Mucosa of descending colon (tissue), 3 donors: Measurements from ENCODE around the gene CACFD1. TPM values are rescaled to one million over a fixed set of nuclear protein-coding genes. Genes with fewer than 3 reads are reported as not detected.
A peak's percentile ranks its signal among the peaks of the same experiment; 100 is the strongest.

Experiments
- ATAC-seq: fragments of 200-7000 bp; cut with Tn5 transposase; one replicate; pipeline ENCODE4 v1.9.1; 2020; ENCODE audit warnings: mild to moderate bottlenecking, moderate library complexity
- DNase-seq, 3 donors: peaks; one replicate each; pipeline ENCODE4 v3.0.0-alpha.2; 2020
- H3K36me3 ChIP-seq: fragments of 200-600 bp; one replicate; pipeline ENCODE4 v1.8.0; 2021; ENCODE audit warnings: low read depth, mild to moderate bottlenecking
- H3K4me1 ChIP-seq: fragments of 200-600 bp; one replicate; pipeline ENCODE4 v1.8.0; 2021; ENCODE audit warnings: low read depth, mild to moderate bottlenecking
- H3K4me3 ChIP-seq: fragments of 200-600 bp; one replicate; pipeline ENCODE4 v1.8.0; 2021; ENCODE audit warnings: mild to moderate bottlenecking
- H3K9me3 ChIP-seq: fragments of 200-600 bp; one replicate; pipeline ENCODE4 v1.8.0; 2021; ENCODE audit warnings: mild to moderate bottlenecking
- CTCF ChIP-seq: fragments of 200-600 bp; IDR thresholded peaks from one replicate; pipeline ENCODE4 v1.8.0; 2022; ENCODE audit warnings: antibody characterized with exemption, mild to moderate bottlenecking
- intact Hi-C, 2 donors: fragments of 100-400 bp; cut with DNase I in 1 of 2; cut with micrococcal nuclease in 1 of 2; formaldehyde crosslinking; loops; one replicate each; pipeline versions ENCODE4 v1.11.0 to v1.11.1; 2022; cut with DNase I, micrococcal nuclease
- total RNA-seq, 3 donors: library from RNA; stranded (reverse); fragmentation: NEBNext Ultra II Directional in 2 of 3; extraction: Animal tissue kit (Norgen Biotek cat#: 25700) in 2 of 3; gene quantifications; one replicate each; pipeline versions ENCODE4 v1.2.1 to v1.2.4, GENCODE V29; 2021 to 2023
- donor health status: DM: no; HTN: no; CAD: no; lungs with moderate emphysema.
- donor health status: DM: no; HTN: no; CAD: no.
- donor health status: DM: no; HTN: yes; CAD: no.

Gene CACFD1
- total RNA-seq, 3 donors from 2014 or later: 42.7 to 84.2 (median 54.1) TPM

GRCh38 chr9:133458643-133459312, 1.0 kb upstream of the CACFD1 start:
- Histone ChIP-seq H3K4me3 (no peak overlapping the region), H3K4me1 (peaks cover 9% of the 10 kb centered on the region), H3K36me3 (no peaks in the 10 kb centered on the region), H3K9me3 (no peaks in the 10 kb centered on the region)
- intact Hi-C loops: no loop called here
- ATAC-seq (no peak), DNase-seq (no peak)
- TF ChIP-seq CTCF: no peak

- peak overlapping the region; percentile 31 for H3K4me3 ChIP-seq
- intact Hi-C loops: no loop called here
- ATAC-seq (peak; percentile 68), DNase-seq (peak; percentile 90 to 92 (median 91))
- H3K36me3 ChIP-seq: no peaks in the 10 kb centered on the region
- no peaks in the 10 kb centered on the region for H3K9me3 ChIP-seq
- no peak for TF ChIP-seq CTCF
- peaks cover 9% of the 10 kb centered on the region for H3K4me1 ChIP-seq
Measured at GRCh38 chr9:133460405-133461175, 812 bp downstream of the CACFD1 start.

GRCh38 chr9:133461975-133462374, 2.2 kb downstream of the CACFD1 start:
- H3K4me1 ChIP-seq: peaks cover 9% of the 10 kb centered on the region
- H3K4me3 ChIP-seq: no peak overlapping the region
- no peak for TF ChIP-seq CTCF
- H3K36me3 ChIP-seq: no peaks in the 10 kb centered on the region
- no peak for ATAC-seq
- intact Hi-C loops: no loop called here
- peak in 2 of 3 donors; percentile 25 to 46 for DNase-seq
- H3K9me3 ChIP-seq: no peaks in the 10 kb centered on the region

GRCh38 chr9:133463234-133463863, 3.6 kb downstream of the CACFD1 start:
- no peak for TF ChIP-seq CTCF
- no peak for ATAC-seq
- H3K9me3 ChIP-seq: no peaks in the 10 kb centered on the region
- peaks cover 9% of the 10 kb centered on the region for H3K4me1 ChIP-seq
- DNase-seq: peak in 2 of 3 donors; percentile 33 to 54
- H3K36me3 ChIP-seq: no peaks in the 10 kb centered on the region
- no peak overlapping the region for H3K4me3 ChIP-seq
- intact Hi-C loops: no loop called here

GRCh38 chr9:133463864-133464615, 4.3 kb downstream of the CACFD1 start:
- no peak for ATAC-seq
- Histone ChIP-seq H3K36me3 (no peaks in the 10 kb centered on the region), H3K4me1 (peaks cover 6% of the 10 kb centered on the region), H3K4me3 (no peak overlapping the region), H3K9me3 (no peaks in the 10 kb centered on the region)
- intact Hi-C loops: no loop called here
- no peak for TF ChIP-seq CTCF
- peak in 2 of 3 donors; percentile 25 to 49 for DNase-seq
